Amniotic stem cell (primary cell): Measurements from ENCODE around the gene TGM3.
"Not testable (repeated sequence)": the region's sequence is repeated elsewhere in the genome, so short reads cannot be mapped to it uniquely, and the experiment has no call there.

Source experiments
- DNase-seq: peaks from one replicate; lab custom pipeline; 2025; lab: John Stamatoyannopoulos, UW

Gene TGM3

GRCh38 chr20:2295886-2296515 is at the start of gene TGM3:
Gene TGM3, plus strand, starts transcription at chr20:2296001. Its CDS starts 63 bp downstream, at chr20:2296064.
- no peak for DNase-seq

GRCh38 chr20:2246069-2246491 is 49.7 kb upstream of the TGM3 start:
- no peak for DNase-seq

GRCh38 chr20:2248837-2249236 is 47.0 kb upstream of the TGM3 start:
- DNase-seq: no peak

- DNase-seq: no peak
Observed at GRCh38 chr20:2249935-2250334, 45.9 kb upstream of the TGM3 start.

GRCh38 chr20:2252419-2252997 is 43.3 kb upstream of the TGM3 start:
- DNase-seq: no peak

- DNase-seq: no peak
Observed at GRCh38 chr20:2253256-2253655, 42.5 kb upstream of the TGM3 start.

- DNase-seq: no peak
Observed at GRCh38 chr20:2254333-2254732, 41.5 kb upstream of the TGM3 start.

- DNase-seq: no peak
Observed at GRCh38 chr20:2255926-2256531, 39.8 kb upstream of the TGM3 start.

- no peak for DNase-seq
Observed at GRCh38 chr20:2259731-2260130, 36.1 kb upstream of the TGM3 start.

- DNase-seq: no peak
Observed at GRCh38 chr20:2260250-2260649, 35.6 kb upstream of the TGM3 start.

- DNase-seq: no peak
Observed at GRCh38 chr20:2261046-2261485, 34.7 kb upstream of the TGM3 start.

GRCh38 chr20:2261629-2262028 is 34.2 kb upstream of the TGM3 start:
- no peak for DNase-seq

GRCh38 chr20:2264118-2264517 is 31.7 kb upstream of the TGM3 start:
- DNase-seq: no peak

GRCh38 chr20:2264621-2265374 is 31.0 kb upstream of the TGM3 start:
- not testable (repeated sequence) for DNase-seq

- no peak for DNase-seq
Observed at GRCh38 chr20:2273634-2274302, 22.0 kb upstream of the TGM3 start.

- DNase-seq: no peak
Observed at GRCh38 chr20:2276015-2276414, 19.8 kb upstream of the TGM3 start.

- DNase-seq: no peak
Observed at GRCh38 chr20:2279253-2279779, 16.5 kb upstream of the TGM3 start.

GRCh38 chr20:2280082-2280481 is 15.7 kb upstream of the TGM3 start:
- DNase-seq: no peak

GRCh38 chr20:2281563-2281962 is 14.2 kb upstream of the TGM3 start:
- no peak for DNase-seq

- DNase-seq: no peak
Observed at GRCh38 chr20:2282181-2282580, 13.6 kb upstream of the TGM3 start.

- no peak for DNase-seq
Observed at GRCh38 chr20:2283706-2284423, 11.9 kb upstream of the TGM3 start.
